A549 (cell line): ENCODE data around the gene TDRD9. TPM values are rescaled to one million over a fixed set of nuclear protein-coding genes. Genes with fewer than 3 reads are reported as not detected.

ENCODE experiments used
- ATAC-seq, 2 experiments: fragments of 200-7000 bp in 1 of 2; fragments of >200 bp in 1 of 2; cut with Nextera tagmentation in 1 of 2; cut with Tn5 transposase in 1 of 2; 3 replicates each; pipeline versions ENCODE4 v1.8.0 to v1.9.1; 2018 to 2020; ENCODE audit warnings: mild to moderate bottlenecking in 1 of 2, moderate library complexity in 1 of 2
- CTCF ChIA-PET: fragments of 300-600 bp; sonication (Branson Sonifier 250); formaldehyde crosslinking; extraction: SDS; loops from one replicate; lab custom pipeline; 2021; ENCODE audit warnings: antibody characterized with exemption, inconsistent platforms; lab: Yijun Ruan, JAX
- POLR2A ChIA-PET: fragments of 350-600 bp; formaldehyde crosslinking; extraction: SDS; loops from one replicate; lab custom pipeline; 2021; ENCODE audit warnings: antibody characterized with exemption, inconsistent platforms; lab: Yijun Ruan, JAX
- DNase-seq, 2 experiments: peaks; one replicate each; pipeline versions ENCODE4 v3.0.0 to v3.0.0-alpha.2; 2011 to 2016; ENCODE audit warnings: low read depth in 1 of 2, low spot score in 1 of 2
- FAIRE-seq: peaks from 2 replicates; lab custom pipeline; 2011; peaks lifted over from hg19 to GRCh38; lab: Jason Lieb, UNC
- H3K27ac ChIP-seq, 2 experiments: fragments of >200 bp; sonication (Bioruptor Twin); formaldehyde crosslinking; 3 replicates each; pipeline ENCODE4 v1.5.1; 2016 to 2017
- H3K4me1 ChIP-seq: fragments of >200 bp; sonication (Bioruptor Twin); formaldehyde crosslinking; 3 replicates; pipeline ENCODE4 v1.6.1; 2016
- H3K4me2 ChIP-seq: fragments of >200 bp; sonication (Bioruptor Twin); formaldehyde crosslinking; 3 replicates; pipeline ENCODE4 v1.6.1; 2016
- H3K4me3 ChIP-seq: fragments of >200 bp; sonication (Bioruptor Twin); formaldehyde crosslinking; 3 replicates; pipeline ENCODE4 v1.5.1; 2016
- H3K9me3 ChIP-seq: fragments of >200 bp; sonication (Bioruptor Twin); formaldehyde crosslinking; 3 replicates; pipeline ENCODE4 v1.6.1; 2016
- BHLHE40 ChIP-seq: IDR thresholded peaks from 2 replicates; pipeline ENCODE4 v1.6.1; 2012; ENCODE audit warnings: low read depth, low read length, inconsistent platforms
- CEBPB ChIP-seq, 2 experiments: fragments of >200 bp in 1 of 2; sonication (Bioruptor Twin) in 1 of 2; formaldehyde crosslinking in 1 of 2; IDR thresholded peaks; 2 replicates each; pipeline ENCODE4 v1.6.1; 2012 to 2016
- CHD2 ChIP-seq: fragments of 150-350 bp; IDR thresholded peaks from 2 replicates; pipeline ENCODE4 v1.6.1; 2014; ENCODE audit warnings: low read length; ENCODE audit not compliant: partially characterized antibody
- CHD4 ChIP-seq: fragments of 200-600 bp; sonication (generic); IDR thresholded peaks from 2 replicates; pipeline ENCODE4 v1.6.1; 2016; ENCODE audit warnings: antibody characterized with exemption, mild to moderate bottlenecking, borderline replicate concordance
- EP300 ChIP-seq, 2 experiments: fragments of >200 bp; sonication (Bioruptor Twin); formaldehyde crosslinking; IDR thresholded peaks; 2 replicates in 1 of 2; 3 replicates in 1 of 2; pipeline ENCODE4 v1.6.1; 2016 to 2017
- ESRRA ChIP-seq: fragments of 150-350 bp; IDR thresholded peaks from 2 replicates; pipeline ENCODE4 v1.6.1; 2014; ENCODE audit warnings: mild to moderate bottlenecking, low read length, borderline replicate concordance
- GATA3 ChIP-seq: IDR thresholded peaks from 2 replicates; pipeline ENCODE4 v1.6.1; 2012; ENCODE audit warnings: borderline replicate concordance
- HES2 ChIP-seq: fragments of >200 bp; sonication (Bioruptor Twin); formaldehyde crosslinking; IDR thresholded peaks from 2 replicates; pipeline ENCODE4 v1.6.1; 2016
- HOXA7 ChIP-seq: fragments of 250-450 bp; sonication (Bioruptor Pico); IDR thresholded peaks from 2 replicates; pipeline ENCODE4 v1.5.0; 2020; ENCODE audit warnings: mild to moderate bottlenecking, moderate library complexity
- HOXB5 ChIP-seq: fragments of 250-450 bp; sonication (Bioruptor Pico); IDR thresholded peaks from 2 replicates; pipeline ENCODE4 v1.5.0; 2020; ENCODE audit warnings: mild to moderate bottlenecking, moderate library complexity
- JUN ChIP-seq, 2 experiments: fragments of >200 bp; sonication (Bioruptor Twin); formaldehyde crosslinking; IDR thresholded peaks; 2 replicates in 1 of 2; 3 replicates in 1 of 2; pipeline ENCODE4 v1.6.1; 2016 to 2017
- KDM1A ChIP-seq: fragments of 200-600 bp; sonication (generic); IDR thresholded peaks from 2 replicates; pipeline ENCODE4 v1.6.1; 2016; ENCODE audit warnings: low read depth, mild to moderate bottlenecking
- MAFK ChIP-seq: fragments of 450-650 bp; IDR thresholded peaks from 2 replicates; pipeline ENCODE4 v1.6.1; 2014; ENCODE audit not compliant: partially characterized antibody
- MAZ ChIP-seq: fragments of 150-350 bp; IDR thresholded peaks from 2 replicates; pipeline ENCODE4 v1.6.1; 2014; ENCODE audit warnings: antibody characterized with exemption, low read depth, low read length, borderline replicate concordance
- MYC ChIP-seq: IDR thresholded peaks from 2 replicates; pipeline ENCODE4 v1.6.1; 2012; ENCODE audit warnings: mild to moderate bottlenecking, inconsistent platforms, low read length, improper control_type of control experiment, borderline replicate concordance
- NFE2L2 ChIP-seq: fragments of 150-350 bp; conservative IDR thresholded peaks from 2 replicates; pipeline ENCODE4 v1.6.1; 2014; ENCODE audit warnings: low read length
- PBX3 ChIP-seq: IDR thresholded peaks from 2 replicates; pipeline ENCODE4 v1.6.1; 2012
- PHF8 ChIP-seq: fragments of 200-600 bp; sonication (generic); IDR thresholded peaks from 2 replicates; pipeline ENCODE4 v1.6.1; 2016; ENCODE audit warnings: low read depth, mild to moderate bottlenecking, antibody characterized with exemption, moderate library complexity, borderline replicate concordance
- POLR2A ChIP-seq: IDR thresholded peaks from 2 replicates; pipeline ENCODE4 v1.6.1; 2012; ENCODE audit warnings: mild to moderate bottlenecking, low read length
- POLR2AphosphoS2 ChIP-seq: conservative IDR thresholded peaks from 2 replicates; pipeline ENCODE4 v1.6.1; 2012; ENCODE audit warnings: low read length, improper control_type of control experiment, inconsistent platforms
- RARB ChIP-seq: fragments of 250-450 bp; sonication (Bioruptor Pico); IDR thresholded peaks from 2 replicates; pipeline ENCODE4 v1.8.0; 2021; ENCODE audit warnings: mild to moderate bottlenecking, moderate library complexity
- RCOR1 ChIP-seq: fragments of 150-350 bp; IDR thresholded peaks from 2 replicates; pipeline ENCODE4 v1.6.1; 2014; ENCODE audit warnings: antibody characterized with exemption, low read length, low read depth
- RNF2 ChIP-seq: fragments of 200-600 bp; sonication (generic); IDR thresholded peaks from 2 replicates; pipeline ENCODE4 v1.6.1; 2016; ENCODE audit warnings: low read depth, mild to moderate bottlenecking, antibody characterized with exemption, moderate library complexity, borderline replicate concordance
- TFCP2L1 ChIP-seq: fragments of 250-450 bp; sonication (Bioruptor Pico); IDR thresholded peaks from 2 replicates; pipeline ENCODE4 v1.5.0; 2021; ENCODE audit warnings: mild to moderate bottlenecking
- ZSCAN20 ChIP-seq: fragments of 250-450 bp; sonication (Bioruptor Pico); IDR thresholded peaks from 2 replicates; pipeline ENCODE4 v1.8.0; 2022; ENCODE audit warnings: mild to moderate bottlenecking, moderate library complexity
- WGBS: methylation state at CpG from one replicate; pipeline ENCODE4 v1.1.6; 2017; ENCODE audit errors: missing lambda C conversion rate; 5-methylcytosine and 5-hydroxymethylcytosine counted together
- polyA plus RNA-seq, 4 experiments: library from polyadenylated mRNA; depleted of rRNA in 3 of 4; stranded (reverse); fragments of >200 nt; fragmentation: RNase III in 1 of 4; extraction: RNeasy Plus Mini Kit Qiagen cat#74134 plus additional on column Dnase treatment in 1 of 4; gene quantifications; 2 replicates in 3 of 4; 3 replicates in 1 of 4; pipeline ENCODE4 v1.2.3, GENCODE V29; 2011 to 2017
- TF ChIP-seq, protein P1 (sequence below): IDR thresholded peaks from 2 replicates; pipeline ENCODE4 v1.6.1; 2012; ENCODE audit warnings: low read depth, borderline replicate concordance
- TF ChIP-seq, protein P2 (sequence below): fragments of 250-450 bp; sonication (Bioruptor Pico); IDR thresholded peaks from 2 replicates; pipeline ENCODE4 v1.5.0; 2020; ENCODE audit warnings: low read depth, mild to moderate bottlenecking, moderate library complexity
- TF ChIP-seq, protein P3 (sequence below): fragments of >200 bp; sonication (Bioruptor Twin); formaldehyde crosslinking; IDR thresholded peaks from 3 replicates; pipeline ENCODE4 v1.5.1; 2016
- TF ChIP-seq, protein P4 (sequence below): fragments of 150-350 bp; IDR thresholded peaks from 2 replicates; pipeline ENCODE4 v1.6.1; 2014; ENCODE audit warnings: low read depth, mild to moderate bottlenecking, low read length
- TF ChIP-seq, protein P5 (sequence below): IDR thresholded peaks from 2 replicates; pipeline ENCODE4 v1.6.1; 2012

Gene TDRD9
- polyA plus RNA-seq, 2 of the 4 experiments (the other 2 are of a cell fraction) = 0.04 TPM; not detected in 1

DNA sequence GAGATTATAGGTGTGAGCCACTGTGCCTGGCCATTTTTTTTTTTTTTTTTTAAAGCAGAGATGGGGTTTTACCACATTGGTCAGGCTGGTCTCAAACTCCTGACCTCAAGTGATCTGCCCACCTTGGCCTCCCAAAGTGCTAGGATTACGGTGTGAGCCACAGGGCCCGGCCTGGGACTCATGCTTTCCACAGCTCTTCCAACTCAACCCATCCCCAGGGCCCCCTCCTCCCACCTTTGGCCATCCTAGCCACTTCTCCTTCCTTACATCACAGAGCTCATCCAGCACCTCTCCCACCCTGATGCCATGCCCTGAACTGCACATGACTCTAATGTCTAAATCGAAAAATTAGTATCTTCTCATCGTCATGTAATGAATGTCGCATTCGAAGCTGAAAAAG, 12.6 kb upstream of the TDRD9 start:
- WGBS = 90% methylated on average over 6 of the region's 6 CpGs
- CTCF ChIA-PET = interaction anchor here (0.7 to 10.6 kb wide), 3 partner anchors 12 to 109 kb away, joined by 3 to 120 read pairs (median 3); no protein-coding TSS in a partner anchor
- no peak overlapping the region for H3K4me3 ChIP-seq

DNA sequence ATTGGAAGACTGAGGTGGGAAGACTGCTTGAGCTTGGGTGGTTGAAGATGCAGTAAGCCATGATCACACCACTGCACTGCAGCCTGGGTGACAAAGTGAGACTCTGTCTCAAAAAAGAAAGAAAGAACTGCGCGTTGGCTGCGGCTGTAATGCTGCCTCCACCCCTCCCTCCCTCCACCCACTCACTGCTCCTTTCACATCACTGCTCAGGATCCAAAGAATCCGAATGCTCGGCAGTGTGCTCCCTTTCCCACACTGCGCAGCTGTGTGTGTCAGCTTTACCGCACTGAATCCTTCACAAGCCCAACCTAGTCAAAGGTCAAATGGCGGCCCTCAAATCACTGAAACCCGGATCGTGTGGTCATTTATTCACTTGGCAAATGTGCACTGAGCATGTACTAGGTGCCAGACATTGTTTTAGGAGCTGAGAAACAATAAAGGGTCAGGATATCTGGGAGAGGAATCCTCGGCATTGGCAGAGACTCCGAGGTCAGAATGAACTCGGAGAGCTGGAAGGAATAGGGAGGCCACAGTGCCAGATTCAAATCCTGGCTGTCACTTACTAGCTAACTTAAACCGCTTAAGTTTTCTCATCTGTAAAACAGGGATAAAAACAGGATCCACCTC, 11.5 kb upstream of the TDRD9 start:
- POLR2A ChIA-PET = no interaction called here
- CTCF ChIA-PET = interaction anchor here (0.6 to 10.6 kb wide), 6 partner anchors 13 to 170 kb away, joined by 3 to 120 read pairs (median 6); no protein-coding TSS in a partner anchor
- FAIRE-seq (no peak), DNase-seq (no peak), ATAC-seq (no peak)
- Histone ChIP-seq H3K9me3 (no peaks in the 10 kb centered on the region), H3K4me1 (peaks cover 10% of the 10 kb centered on the region), H3K4me2 (no peak overlapping the region), H3K4me3 (no peak overlapping the region), H3K27ac (no peak overlapping the region)
- whole genome bisulfite sequencing = 89% methylated on average over 14 of the region's 14 CpGs
- no peak for TF ChIP-seq POLR2AphosphoS2
- no peak for TF ChIP-seq GATA3
- TF ChIP-seq, protein P1, sequence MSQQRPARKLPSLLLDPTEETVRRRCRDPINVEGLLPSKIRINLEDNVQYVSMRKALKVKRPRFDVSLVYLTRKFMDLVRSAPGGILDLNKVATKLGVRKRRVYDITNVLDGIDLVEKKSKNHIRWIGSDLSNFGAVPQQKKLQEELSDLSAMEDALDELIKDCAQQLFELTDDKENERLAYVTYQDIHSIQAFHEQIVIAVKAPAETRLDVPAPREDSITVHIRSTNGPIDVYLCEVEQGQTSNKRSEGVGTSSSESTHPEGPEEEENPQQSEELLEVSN = no peak
- TF ChIP-seq CHD2 = no peak
- no peak for TF ChIP-seq POLR2A
- TF ChIP-seq JUN (IDR thresholded peaks at IDR 0.05) = no peak
- no peak for TF ChIP-seq HES2
- no peak for TF ChIP-seq PHF8
- no peak for TF ChIP-seq EP300 (IDR thresholded peaks at IDR 0.05)
- no peak for TF ChIP-seq KDM1A
- TF ChIP-seq, protein P2, sequence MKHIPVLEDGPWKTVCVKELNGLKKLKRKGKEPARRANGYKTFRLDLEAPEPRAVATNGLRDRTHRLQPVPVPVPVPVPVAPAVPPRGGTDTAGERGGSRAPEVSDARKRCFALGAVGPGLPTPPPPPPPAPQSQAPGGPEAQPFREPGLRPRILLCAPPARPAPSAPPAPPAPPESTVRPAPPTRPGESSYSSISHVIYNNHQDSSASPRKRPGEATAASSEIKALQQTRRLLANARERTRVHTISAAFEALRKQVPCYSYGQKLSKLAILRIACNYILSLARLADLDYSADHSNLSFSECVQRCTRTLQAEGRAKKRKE = no peak
- no peak for TF ChIP-seq MYC
- no peak for TF ChIP-seq MAZ

More for the DNA sequence above, 12.6 kb upstream of the TDRD9 start:
- no peak overlapping the region for H3K4me2 ChIP-seq
- H3K9me3 ChIP-seq = no peaks in the 10 kb centered on the region
- no peak overlapping the region for H3K27ac ChIP-seq
- peaks cover 10% of the 10 kb centered on the region for H3K4me1 ChIP-seq
- DNase-seq (no peak), FAIRE-seq (no peak), ATAC-seq (no peak)
- TF ChIP-seq HOXA7 (CRISPR knock-in tag) (no peak), RCOR1 (no peak), PBX3 (no peak), ESRRA (no peak), ZSCAN20 (CRISPR knock-in tag) (no peak), MYC (no peak), TFCP2L1 (CRISPR knock-in tag) (no peak), CEBPB (IDR thresholded peaks at IDR 0.05) (no peak), CHD4 (no peak), NFE2L2 (no peak), MAFK (no peak), BHLHE40 (no peak), RARB (CRISPR knock-in tag) (no peak), HOXB5 (CRISPR knock-in tag) (no peak), RNF2 (no peak), KDM1A (no peak)
- TF ChIP-seq, protein P2 = no peak
- TF ChIP-seq, protein P3, sequence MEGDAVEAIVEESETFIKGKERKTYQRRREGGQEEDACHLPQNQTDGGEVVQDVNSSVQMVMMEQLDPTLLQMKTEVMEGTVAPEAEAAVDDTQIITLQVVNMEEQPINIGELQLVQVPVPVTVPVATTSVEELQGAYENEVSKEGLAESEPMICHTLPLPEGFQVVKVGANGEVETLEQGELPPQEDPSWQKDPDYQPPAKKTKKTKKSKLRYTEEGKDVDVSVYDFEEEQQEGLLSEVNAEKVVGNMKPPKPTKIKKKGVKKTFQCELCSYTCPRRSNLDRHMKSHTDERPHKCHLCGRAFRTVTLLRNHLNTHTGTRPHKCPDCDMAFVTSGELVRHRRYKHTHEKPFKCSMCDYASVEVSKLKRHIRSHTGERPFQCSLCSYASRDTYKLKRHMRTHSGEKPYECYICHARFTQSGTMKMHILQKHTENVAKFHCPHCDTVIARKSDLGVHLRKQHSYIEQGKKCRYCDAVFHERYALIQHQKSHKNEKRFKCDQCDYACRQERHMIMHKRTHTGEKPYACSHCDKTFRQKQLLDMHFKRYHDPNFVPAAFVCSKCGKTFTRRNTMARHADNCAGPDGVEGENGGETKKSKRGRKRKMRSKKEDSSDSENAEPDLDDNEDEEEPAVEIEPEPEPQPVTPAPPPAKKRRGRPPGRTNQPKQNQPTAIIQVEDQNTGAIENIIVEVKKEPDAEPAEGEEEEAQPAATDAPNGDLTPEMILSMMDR = no peak
- TF ChIP-seq, protein P4, sequence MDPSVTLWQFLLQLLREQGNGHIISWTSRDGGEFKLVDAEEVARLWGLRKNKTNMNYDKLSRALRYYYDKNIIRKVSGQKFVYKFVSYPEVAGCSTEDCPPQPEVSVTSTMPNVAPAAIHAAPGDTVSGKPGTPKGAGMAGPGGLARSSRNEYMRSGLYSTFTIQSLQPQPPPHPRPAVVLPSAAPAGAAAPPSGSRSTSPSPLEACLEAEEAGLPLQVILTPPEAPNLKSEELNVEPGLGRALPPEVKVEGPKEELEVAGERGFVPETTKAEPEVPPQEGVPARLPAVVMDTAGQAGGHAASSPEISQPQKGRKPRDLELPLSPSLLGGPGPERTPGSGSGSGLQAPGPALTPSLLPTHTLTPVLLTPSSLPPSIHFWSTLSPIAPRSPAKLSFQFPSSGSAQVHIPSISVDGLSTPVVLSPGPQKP = no peak
- TF ChIP-seq, protein P5, sequence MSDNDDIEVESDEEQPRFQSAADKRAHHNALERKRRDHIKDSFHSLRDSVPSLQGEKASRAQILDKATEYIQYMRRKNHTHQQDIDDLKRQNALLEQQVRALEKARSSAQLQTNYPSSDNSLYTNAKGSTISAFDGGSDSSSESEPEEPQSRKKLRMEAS = no peak
- POLR2A ChIA-PET = interaction anchor here (0.6 kb wide), 1 partner anchor 118 kb away, joined by 7 read pairs; no protein-coding TSS in a partner anchor
